GM23338 (cell line): ENCODE results near the gene RTP5. TPM values are rescaled to one million over a fixed set of nuclear protein-coding genes. Genes with fewer than 3 reads are reported as not detected.

Experiments
- ATAC-seq: fragments of 200-7000 bp; cut with Tn5 transposase; 3 replicates; pipeline ENCODE4 v1.9.1; 2020
- DNase-seq: peaks from one replicate; pipeline ENCODE4 v3.0.0-alpha.2; 2015; ENCODE audit warnings: low spot score
- H2AFZ ChIP-seq: fragments of 200-600 bp; sonication (generic); 2 replicates; pipeline ENCODE4 v1.8.0; 2016; ENCODE audit warnings: antibody characterized with exemption, mild to moderate bottlenecking, moderate library complexity
- H3F3A ChIP-seq: fragments of 200-600 bp; sonication (generic); replicated peaks from 2 replicates; pipeline ENCODE4 v1.8.0; 2017; ENCODE audit warnings: antibody characterized with exemption, mixed run types, low read depth
- H3K27ac ChIP-seq: fragments of 200-600 bp; sonication (generic); 2 replicates; pipeline ENCODE4 v1.6.1; 2016; ENCODE audit warnings: low read depth
- H3K27me3 ChIP-seq: fragments of 200-600 bp; sonication (generic); 2 replicates; pipeline ENCODE4 v1.8.0; 2016; ENCODE audit warnings: mild to moderate bottlenecking, mixed run types, moderate library complexity; ENCODE audit not compliant: insufficient read depth
- H3K36me3 ChIP-seq: fragments of 200-600 bp; sonication (generic); 2 replicates; pipeline ENCODE4 v1.8.0; 2016; ENCODE audit warnings: mild to moderate bottlenecking; ENCODE audit not compliant: insufficient read depth
- H3K4me1 ChIP-seq: fragments of 200-600 bp; sonication (generic); 2 replicates; pipeline ENCODE4 v1.8.0; 2016; ENCODE audit warnings: mild to moderate bottlenecking, moderate library complexity; ENCODE audit not compliant: insufficient read depth
- H3K4me2 ChIP-seq: fragments of 200-600 bp; sonication (generic); 2 replicates; pipeline ENCODE4 v1.7.1; 2017; ENCODE audit warnings: mixed run types
- H3K4me3 ChIP-seq: fragments of 200-600 bp; sonication (generic); 2 replicates; pipeline ENCODE4 v1.6.1; 2016; ENCODE audit warnings: mixed run types
- H3K79me2 ChIP-seq: fragments of 200-600 bp; sonication (generic); replicated peaks from 2 replicates; pipeline ENCODE4 v1.8.0; 2017; ENCODE audit warnings: mild to moderate bottlenecking; ENCODE audit not compliant: insufficient read depth
- H3K9me2 ChIP-seq: fragments of 200-600 bp; sonication (generic); 2 replicates; pipeline ENCODE4 v1.8.0; 2017; ENCODE audit not compliant: insufficient read depth
- H4K20me1 ChIP-seq: fragments of 200-600 bp; sonication (generic); replicated peaks from 2 replicates; pipeline ENCODE4 v1.8.0; 2017; ENCODE audit warnings: mild to moderate bottlenecking; ENCODE audit not compliant: insufficient read depth
- H3K27ac Mint-ChIP-seq: 2 replicates; pipeline ENCODE4 v1.8.0; 2020; ENCODE audit warnings: inconsistent platforms, mild to moderate bottlenecking, moderate library complexity, mixed read lengths
- H3K27me3 Mint-ChIP-seq: 3 replicates; pipeline ENCODE4 v1.8.0; 2022; ENCODE audit warnings: low read depth, mild to moderate bottlenecking, moderate library complexity, mixed read lengths, inconsistent platforms; ENCODE audit not compliant: insufficient read depth, poor library complexity
- H3K36me3 Mint-ChIP-seq: 3 replicates; pipeline ENCODE4 v1.8.0; 2021; ENCODE audit warnings: low read depth, mild to moderate bottlenecking, inconsistent platforms, moderate library complexity, mixed read lengths
- H3K4me1 Mint-ChIP-seq: 3 replicates; pipeline ENCODE4 v1.8.0; 2020; ENCODE audit warnings: mild to moderate bottlenecking, inconsistent platforms, mixed read lengths
- H3K4me3 Mint-ChIP-seq: 3 replicates; pipeline ENCODE4 v1.8.0; 2021; ENCODE audit warnings: moderate library complexity, mild to moderate bottlenecking, inconsistent platforms, mixed read lengths
- H3K9me3 Mint-ChIP-seq: 3 replicates; pipeline ENCODE4 v1.8.0; 2020; ENCODE audit warnings: moderate library complexity, mild to moderate bottlenecking, inconsistent platforms, mixed read lengths
- CREB1 ChIP-seq: fragments of 250-450 bp; sonication (Bioruptor Pico); IDR thresholded peaks from 2 replicates; pipeline ENCODE4 v1.5.0; 2020; ENCODE audit warnings: low read depth, mild to moderate bottlenecking, moderate library complexity
- ETS1 ChIP-seq: IDR thresholded peaks from 2 replicates; pipeline ENCODE4 v1.6.1; 2016; ENCODE audit warnings: antibody characterized with exemption
- EZH2 ChIP-seq: fragments of 200-600 bp; sonication (generic); IDR thresholded peaks from one replicate; pipeline ENCODE4 v1.8.0; 2017; ENCODE audit warnings: antibody characterized with exemption, mild to moderate bottlenecking, low read depth; ENCODE audit not compliant: unreplicated experiment
- JUNB ChIP-seq: IDR thresholded peaks from one replicate; pipeline ENCODE4 v1.6.1; 2016; ENCODE audit warnings: antibody characterized with exemption; ENCODE audit not compliant: unreplicated experiment
- REST ChIP-seq: IDR thresholded peaks from one replicate; pipeline ENCODE4 v1.6.1; 2018; ENCODE audit warnings: antibody characterized with exemption; ENCODE audit not compliant: unreplicated experiment
- STAT1 ChIP-seq: IDR thresholded peaks from one replicate; pipeline ENCODE4 v1.6.1; 2016; ENCODE audit warnings: antibody characterized with exemption; ENCODE audit not compliant: unreplicated experiment
- ZNF114 ChIP-seq: fragments of 250-450 bp; sonication (Bioruptor Pico); IDR thresholded peaks from 2 replicates; pipeline ENCODE4 v1.5.0; 2020; ENCODE audit warnings: mild to moderate bottlenecking, moderate library complexity
- ZNF462 ChIP-seq: fragments of 250-450 bp; sonication (Bioruptor Pico); IDR thresholded peaks from 2 replicates; pipeline ENCODE4 v1.5.0; 2020; ENCODE audit warnings: mild to moderate bottlenecking, moderate library complexity
- polyA plus RNA-seq: library from polyadenylated mRNA; unstranded; fragments of >200 nt; fragmentation: Nextera tagmentation; extraction: Ambion mirVana; gene quantifications from 2 replicates; pipeline ENCODE4 v1.2.1, GENCODE V29; 2016
- total RNA-seq: library from RNA; depleted of rRNA; stranded (reverse); fragments of >200 nt; shearing (Covaris generic); gene quantifications from 2 replicates; pipeline ENCODE4 v1.2.3, GENCODE V29; 2014

RTP5 gene
- total and polyA plus RNA-seq, 2 experiments from 2014 or later, result not detected

- TF ChIP-seq ZNF462 (no peak), EZH2 (no peak)
Measured at GRCh38 chr2:241853651-241854341, 15.7 kb upstream of the RTP5 start (continued).

GRCh38 chr2:241854342-241855244 lies 14.9 kb upstream of the RTP5 start:
- ATAC-seq (no peak), DNase-seq (no peak)
- Mint-ChIP-seq H3K36me3 (no peaks in the 10 kb centered on the region), H3K27me3 (peaks cover 6% of the 10 kb centered on the region), H3K4me1 (peaks cover 1% of the 10 kb centered on the region), H3K4me3 (no peak overlapping the region), H3K9me3 (no peaks in the 10 kb centered on the region; the same call in 2 of the 3 replicates), H3K27ac (no peak overlapping the region)
- no peak overlapping the region for H2AFZ ChIP-seq
- H3K9me2 ChIP-seq, result no peaks in the 10 kb centered on the region
- no peaks in the 10 kb centered on the region for H4K20me1 ChIP-seq
- no peak overlapping the region for H3K27ac ChIP-seq
- H3K4me3 ChIP-seq, result no peak overlapping the region
- H3K27me3 ChIP-seq, result no peaks in the 10 kb centered on the region
- peaks cover 5% of the 10 kb centered on the region; the same call in 1 of the 2 replicates for H3K4me1 ChIP-seq
- H3K36me3 ChIP-seq, result no peaks in the 10 kb centered on the region
- H3K79me2 ChIP-seq, result no peaks in the 10 kb centered on the region
- no peak overlapping the region for H3K4me2 ChIP-seq
- H3F3A ChIP-seq, result no peaks in the 10 kb centered on the region
- TF ChIP-seq ZNF114 (CRISPR knock-in tag) (no peak), REST (no peak), CREB1 (no peak), JUNB (no peak), STAT1 (no peak), ETS1 (no peak), EZH2 (no peak)
